NCI-H2227 (cell line): ENCODE data around the gene PLOD1.
"Not testable (repeated sequence)": the region's sequence is repeated elsewhere in the genome, so short reads cannot be mapped to it uniquely, and the experiment has no call there.

ENCODE experiments used
- DNase-seq: peaks from one replicate; lab custom pipeline; 2025; ENCODE audit not compliant: unreplicated experiment; lab: John Stamatoyannopoulos, UW

The PLOD1 gene

DNA sequence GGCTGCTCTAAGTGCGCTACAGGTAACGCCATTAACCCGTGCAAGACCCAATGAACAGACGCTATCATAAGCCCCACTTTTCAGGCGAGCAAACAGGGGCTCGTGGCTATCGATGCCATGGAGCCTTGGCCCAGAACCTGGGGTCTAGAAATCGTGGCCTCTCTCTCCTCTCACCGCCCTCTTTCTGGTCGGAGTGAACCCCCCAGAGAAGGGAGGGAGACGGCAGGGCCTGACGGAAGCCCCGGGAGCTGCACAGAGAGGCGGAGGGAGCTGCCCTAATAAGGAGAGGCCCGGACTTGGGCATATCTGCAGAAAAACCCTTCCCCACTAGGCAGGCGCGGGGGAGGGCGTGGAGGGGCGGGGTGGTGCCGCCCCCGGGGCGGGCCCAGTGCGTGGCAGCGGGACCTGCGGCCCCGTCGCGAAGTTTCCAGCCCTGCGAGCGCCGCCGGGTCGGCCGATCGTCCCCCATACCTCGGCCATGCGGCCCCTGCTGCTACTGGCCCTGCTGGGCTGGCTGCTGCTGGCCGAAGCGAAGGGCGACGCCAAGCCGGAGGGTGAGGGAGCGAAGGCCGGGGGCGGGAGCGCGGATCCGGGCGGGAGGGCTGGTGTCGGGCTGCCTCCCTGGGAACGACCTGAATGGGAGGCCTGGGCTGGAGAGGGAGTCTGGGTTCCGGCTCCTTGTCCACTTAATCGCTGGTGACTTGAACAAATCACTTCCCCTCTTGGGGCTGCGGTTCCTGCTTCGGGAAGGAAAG, at the start of gene PLOD1:
Gene PLOD1 (plus strand): TSS at position 416 of the 755 bp plus-strand sequence. CDS start 63 bp downstream, at position 479.
- peak; percentile 87 for DNase-seq

DNA sequence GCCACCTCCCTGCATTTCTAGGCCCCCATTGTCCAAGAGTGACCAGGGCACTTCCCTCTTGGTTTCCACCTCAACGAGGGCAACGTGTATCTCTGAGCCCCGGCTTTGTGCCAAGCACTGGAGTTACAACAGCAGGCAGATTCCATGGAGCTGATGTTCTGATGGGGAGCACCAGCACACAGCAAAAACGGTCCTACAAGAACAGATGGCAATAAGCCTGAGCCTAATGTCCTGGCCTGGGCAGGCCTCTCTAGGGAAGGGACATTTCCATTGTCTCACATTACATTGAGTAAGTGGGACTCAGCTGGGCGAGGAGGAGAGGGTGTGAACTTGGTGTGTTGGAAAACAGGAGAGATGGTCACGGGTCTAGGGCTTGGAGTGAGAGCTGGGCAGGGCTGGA, 48.6 kb upstream of the PLOD1 start:
- DNase-seq: no peak

DNA sequence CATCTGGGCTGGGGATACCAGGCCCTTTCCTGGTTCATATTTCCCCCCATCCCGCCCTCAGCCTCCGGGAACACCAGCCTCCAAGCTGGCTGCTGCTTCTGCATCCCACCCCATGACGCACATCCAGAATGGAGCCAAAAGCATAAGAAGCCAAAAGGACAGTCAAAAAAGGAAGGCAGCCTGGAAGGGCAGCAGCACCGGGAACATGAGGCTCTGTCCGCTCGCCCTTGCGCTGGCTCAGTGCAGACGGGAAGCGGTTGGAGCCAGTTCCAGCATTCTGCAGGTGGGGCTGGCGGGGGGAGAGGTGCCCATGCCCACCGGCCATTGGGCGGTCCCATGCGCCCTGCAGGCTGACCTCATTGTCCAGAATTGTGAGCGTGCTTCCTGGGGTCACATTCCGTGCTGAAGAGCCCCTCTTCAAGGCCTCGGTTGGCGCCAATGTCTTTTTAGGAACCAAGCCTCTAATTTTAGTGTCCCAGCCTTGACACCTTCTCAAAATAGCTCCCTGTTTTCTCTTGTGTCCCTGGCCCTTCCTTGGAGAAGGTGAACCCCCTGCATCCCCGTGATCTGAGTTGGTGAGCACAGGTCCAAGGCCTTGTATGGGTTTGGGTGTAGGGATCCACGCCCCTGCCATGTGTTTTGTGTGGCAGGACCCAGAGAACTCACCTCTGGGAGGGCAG, 47.4 kb upstream of the PLOD1 start:
- no peak for DNase-seq

DNA sequence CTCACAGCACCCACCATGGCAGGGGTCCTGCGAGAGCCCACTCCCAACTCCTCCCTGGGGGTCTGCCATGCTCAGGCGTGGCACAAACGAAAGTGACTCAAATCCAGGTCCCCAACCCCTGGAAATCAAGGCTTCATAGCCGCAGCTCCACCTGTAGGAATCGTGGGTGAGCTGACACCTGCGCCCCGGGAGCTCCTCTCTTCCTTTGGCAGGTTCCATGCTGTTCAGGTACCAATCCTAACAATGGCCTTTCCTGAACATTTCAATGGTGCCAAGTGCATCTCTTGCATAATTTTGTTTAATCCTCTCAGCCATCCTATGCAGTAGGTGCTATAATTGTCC, 46.9 kb upstream of the PLOD1 start:
- DNase-seq: no peak

DNA sequence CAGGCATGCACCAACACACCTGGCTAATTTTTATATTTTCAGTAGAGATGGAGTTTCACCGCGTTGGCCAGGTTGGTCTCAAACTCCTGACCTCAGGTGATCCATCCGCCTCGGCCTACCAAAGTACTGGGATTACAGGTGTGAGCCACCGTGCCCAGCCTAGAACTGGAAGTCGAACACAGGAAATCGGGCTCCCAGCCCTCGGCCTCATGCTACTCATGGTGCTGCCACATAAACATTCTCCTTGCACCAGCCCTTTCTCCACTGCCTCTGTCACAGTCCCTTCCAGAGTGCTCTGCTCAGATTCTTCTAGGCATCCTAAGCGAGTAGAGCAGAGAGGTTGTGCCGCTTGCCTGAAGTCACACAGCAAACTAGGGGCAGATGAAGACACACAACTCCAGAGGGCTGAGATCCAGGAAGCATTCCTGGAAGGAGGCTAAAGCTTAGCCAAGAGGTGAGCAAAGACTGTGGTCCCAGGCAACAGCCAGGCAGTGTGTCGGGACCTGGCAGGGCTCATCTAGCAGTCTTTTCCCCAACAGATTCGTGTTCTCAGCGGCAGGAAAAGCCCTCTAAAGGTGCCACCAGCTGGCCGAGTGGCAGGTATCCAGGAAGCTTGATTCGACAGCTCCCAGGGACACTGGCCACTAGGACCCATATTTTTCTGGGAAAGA, 46.2 kb upstream of the PLOD1 start:
- no peak for DNase-seq

DNA sequence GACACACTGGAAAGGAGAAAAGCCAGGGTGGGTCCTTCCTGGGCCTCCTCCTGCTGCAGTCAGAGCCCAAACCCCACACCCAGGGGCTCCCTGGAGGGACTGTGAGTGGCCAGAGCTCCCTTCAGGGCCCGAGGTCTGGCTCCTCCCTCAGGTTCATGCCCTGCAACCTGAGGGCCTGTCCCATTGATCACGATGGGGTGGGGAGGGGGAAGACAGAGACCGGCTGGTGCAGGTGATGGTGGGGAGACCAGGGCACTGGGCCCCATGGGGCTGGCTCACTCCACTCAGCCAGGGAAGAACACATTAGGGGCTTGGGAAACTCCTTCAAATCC, 45.7 kb upstream of the PLOD1 start:
- no peak for DNase-seq

DNA sequence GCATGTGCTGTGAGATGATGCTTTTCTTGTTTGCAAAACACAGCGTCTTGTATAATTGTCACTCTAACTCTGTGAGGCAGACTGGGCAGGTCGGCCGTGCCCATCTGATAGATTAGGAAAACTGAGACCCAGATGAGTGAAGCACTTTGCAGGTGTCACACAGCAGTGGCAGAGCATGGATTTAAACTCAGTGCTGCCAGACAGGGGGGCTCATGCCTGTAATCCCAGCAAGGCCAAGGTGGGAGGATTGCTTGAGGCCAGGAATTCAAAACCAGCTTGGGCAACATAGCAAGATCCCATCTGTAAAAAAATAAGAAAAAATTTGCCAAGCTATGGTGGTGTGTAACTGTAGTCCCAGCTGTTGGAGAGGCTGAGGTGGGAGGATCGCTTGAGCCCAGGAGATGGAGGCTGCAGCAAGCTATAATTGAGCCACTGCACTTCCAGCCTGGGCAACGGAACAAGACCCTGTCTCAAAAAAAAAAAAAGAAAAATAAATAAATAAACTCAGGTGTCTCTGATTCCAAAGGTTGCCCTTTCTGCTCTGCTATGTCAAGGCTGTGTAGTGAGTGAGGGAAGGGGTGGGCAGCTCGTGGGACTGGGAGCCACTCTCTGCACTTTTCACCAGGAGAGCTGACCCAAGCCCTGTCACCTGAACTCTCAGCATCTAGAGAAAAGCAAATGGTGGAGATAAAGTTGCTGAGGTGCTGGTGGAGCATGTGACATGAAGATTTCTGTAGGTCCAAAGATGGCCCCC, 42.9 kb upstream of the PLOD1 start:
- DNase-seq: no peak

DNA sequence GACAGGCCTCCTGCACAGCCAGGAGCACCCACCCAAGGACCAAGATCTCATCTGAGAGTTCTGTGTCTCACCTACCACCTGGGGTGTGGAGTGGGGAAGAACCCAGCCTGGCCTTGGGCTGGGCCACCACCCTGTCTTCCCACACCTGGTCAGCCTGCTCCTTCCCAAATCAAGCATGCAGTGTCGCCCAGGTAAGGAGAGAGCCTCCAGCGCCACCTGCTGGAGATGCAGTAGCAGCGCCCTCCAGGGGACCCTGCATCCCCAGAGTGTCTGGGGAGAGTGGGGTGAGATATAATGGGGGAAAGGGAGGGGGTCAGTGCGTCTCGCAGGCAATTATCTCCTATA, 40.6 kb upstream of the PLOD1 start:
- DNase-seq: peak; percentile 80

DNA sequence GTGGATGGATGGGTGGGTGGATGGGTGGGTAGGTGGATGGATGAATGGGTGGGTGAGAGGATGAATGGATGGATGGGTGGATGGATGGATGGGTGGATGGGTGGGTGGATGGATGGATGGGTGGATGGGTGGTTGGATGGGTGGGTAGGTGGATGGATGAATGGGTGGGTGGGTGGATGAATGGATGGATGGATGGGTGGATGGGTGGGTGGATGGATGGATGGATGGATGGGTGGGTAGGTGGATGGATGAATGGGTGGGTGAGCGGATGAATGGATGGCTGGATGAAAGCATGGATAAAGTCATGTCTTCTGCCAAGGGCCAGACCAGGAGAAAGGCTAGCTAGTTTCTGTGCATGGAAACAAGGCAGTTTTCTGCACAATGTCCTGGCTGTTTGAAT, 40.0 kb upstream of the PLOD1 start:
- not testable (repeated sequence) for DNase-seq

DNA sequence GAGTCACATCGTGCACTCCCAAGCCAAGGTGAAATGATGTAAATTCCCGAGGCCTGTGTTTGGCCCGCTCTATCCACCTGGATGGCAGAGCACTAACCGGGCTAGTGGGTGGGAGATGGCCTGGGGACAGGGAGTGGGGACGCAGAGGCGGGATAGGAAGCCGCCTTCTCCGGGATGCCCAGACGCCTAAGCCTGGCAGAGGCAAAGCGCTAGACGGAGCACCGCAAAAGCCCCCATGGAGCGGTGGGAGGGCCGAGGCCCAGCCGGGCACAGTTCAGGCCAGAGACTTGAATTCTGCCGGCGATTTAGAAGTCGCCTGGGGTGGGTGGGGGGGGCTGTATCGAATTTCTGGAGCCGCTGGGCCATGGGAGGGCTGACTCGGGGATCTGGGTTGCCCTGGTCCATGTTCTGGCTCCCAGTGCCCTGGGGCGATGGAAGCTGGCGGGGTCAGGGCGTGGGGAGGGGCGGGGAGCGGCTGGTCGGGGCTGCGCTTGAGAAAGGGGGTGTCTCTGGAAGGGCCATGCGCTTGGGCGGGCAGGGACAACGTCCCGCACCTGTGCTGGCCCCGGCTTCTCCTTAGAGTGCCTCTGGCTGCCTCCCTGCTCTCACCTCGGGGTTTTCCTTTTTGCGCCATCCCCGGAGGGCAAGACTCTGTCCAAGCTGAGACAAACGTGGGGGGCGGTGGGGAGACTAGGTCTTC, 36.3 kb upstream of the PLOD1 start:
- DNase-seq: no peak

GRCh38 chr1:11898831-11899467, 35.6 kb upstream of the PLOD1 start:
- DNase-seq: no peak

DNA sequence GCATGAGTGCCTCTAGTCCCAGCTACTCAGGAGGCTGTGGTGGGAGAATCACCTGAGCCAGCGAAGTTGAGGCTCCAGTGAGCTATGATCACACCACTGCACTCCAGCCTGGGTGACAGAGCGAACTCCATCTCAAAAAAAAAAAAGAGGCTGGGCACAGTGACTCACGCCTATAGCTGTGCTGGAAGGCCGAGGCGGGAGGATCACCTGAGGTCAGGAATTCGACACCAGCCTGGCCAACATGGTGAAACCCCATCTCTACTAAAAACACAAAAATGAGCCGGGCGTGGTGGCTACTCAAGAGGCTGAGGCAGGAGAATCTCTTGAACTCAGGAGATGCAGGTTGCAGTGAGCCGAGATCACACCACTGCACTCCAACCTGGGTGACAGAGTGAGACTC, 33.1 kb upstream of the PLOD1 start:
- DNase-seq: not testable (repeated sequence)

GRCh38 chr1:11903210-11903609, 31.3 kb upstream of the PLOD1 start:
- no peak for DNase-seq

GRCh38 chr1:11904156-11904555, 30.4 kb upstream of the PLOD1 start:
- DNase-seq: not testable (repeated sequence)

DNA sequence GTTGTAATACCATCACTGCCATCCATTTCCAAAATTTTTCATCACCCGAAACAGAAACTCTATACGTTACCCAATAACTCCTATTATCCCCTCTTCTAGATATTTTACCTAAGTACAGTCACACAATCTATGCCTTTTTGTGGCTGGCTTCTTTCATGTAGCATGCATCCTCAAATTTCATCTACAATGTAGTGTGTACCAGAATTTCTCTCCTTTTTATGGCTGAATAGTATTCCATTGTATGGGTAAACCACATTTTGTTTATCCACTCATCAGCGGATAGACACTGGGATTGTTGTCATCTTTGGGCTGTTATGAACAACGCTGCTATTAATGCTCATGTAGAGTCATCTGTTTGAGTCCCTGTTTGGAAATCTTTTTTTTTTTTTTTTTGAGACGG, 29.5 kb upstream of the PLOD1 start:
- no peak for DNase-seq

DNA sequence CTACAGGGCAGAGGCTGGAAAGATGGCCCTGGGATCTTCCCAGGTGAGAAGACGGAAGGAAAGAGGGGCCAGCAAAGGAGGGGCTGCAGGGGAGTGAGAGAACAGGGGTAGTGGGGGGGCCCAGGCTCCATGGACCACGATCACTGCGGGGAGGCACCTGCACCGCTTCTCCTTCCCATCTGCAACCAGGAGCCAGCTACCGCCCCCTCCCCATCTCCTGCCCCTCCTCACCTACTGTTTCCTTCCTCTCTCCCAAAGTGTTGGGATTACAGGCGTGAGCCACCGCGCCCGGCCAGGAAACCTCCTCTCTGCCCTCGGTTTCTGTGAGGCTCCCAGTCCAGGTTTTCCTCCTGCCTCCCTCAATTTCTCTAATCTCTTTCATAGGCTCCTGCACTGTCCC, 27.6 kb upstream of the PLOD1 start:
- DNase-seq: no peak

DNA sequence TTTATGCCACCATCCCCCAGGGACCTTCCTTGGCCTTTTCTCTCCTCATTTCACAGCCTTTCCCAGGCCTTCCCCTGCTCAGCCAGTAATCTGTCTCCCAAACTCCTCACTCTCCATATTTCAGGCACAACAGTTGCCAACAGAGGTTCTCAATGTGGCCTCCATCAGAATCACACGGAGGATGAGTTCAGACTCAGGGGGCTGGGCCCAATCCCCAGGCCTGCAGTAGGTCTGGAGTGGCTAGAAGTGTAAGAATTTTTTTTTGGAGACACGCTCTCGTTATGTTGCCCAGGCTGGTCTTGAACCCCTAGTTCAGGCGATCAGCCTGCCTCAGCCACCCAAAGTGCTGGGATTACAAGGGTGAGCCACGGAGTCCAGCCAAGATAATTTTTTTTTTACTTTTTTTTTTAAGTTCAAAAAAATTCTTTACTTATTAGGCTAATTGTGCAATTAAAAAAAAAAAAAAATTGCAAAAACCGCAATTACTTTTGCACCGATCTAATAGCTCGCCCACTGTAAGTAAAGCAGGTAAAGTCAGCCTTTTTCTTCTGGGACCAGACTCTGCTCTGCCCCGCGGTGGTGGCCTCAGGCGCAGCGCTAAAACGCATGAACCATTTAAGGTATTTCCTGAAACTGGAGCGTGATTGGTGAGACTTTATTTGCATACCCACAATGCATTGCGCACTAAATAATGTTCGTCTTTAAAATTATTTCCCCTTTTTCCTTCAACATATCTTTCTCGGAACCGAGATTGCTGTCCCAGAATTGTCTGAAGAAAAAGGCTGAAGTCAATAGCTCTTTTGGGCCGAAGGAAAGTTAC, 27.0 kb upstream of the PLOD1 start:
- DNase-seq: peak; percentile 96

DNA sequence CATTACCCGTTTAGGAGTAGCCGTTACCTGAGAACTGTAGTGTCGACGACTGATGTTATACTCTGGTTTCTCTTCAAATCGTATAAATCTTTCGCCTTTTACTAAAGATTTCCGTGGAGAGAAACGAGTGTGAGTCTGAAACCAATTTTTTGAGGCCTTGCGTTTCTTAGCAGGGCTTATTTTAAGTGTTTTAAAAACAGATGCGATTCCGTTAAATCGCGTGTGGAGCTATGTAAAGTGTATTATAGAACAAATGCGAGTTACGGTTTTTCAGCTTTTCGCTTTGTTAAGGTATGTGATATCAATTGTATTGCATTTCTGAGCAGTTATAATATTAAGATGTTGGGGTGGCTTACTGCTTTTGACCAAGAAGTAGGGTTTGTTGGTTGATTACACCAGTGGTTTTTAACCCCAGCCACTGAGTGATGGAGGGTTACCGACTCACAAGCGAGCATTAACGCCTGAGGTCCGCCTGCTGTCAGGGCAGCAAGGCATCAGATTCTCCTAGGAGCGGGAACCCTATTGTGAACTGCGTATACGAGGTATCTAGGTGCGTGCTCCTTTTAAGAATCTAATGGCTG, 26.3 kb upstream of the PLOD1 start:
- peak; percentile 94 for DNase-seq

- not testable (repeated sequence) for DNase-seq
Observed at GRCh38 chr1:11910914-11911228, 23.6 kb upstream of the PLOD1 start.

DNA sequence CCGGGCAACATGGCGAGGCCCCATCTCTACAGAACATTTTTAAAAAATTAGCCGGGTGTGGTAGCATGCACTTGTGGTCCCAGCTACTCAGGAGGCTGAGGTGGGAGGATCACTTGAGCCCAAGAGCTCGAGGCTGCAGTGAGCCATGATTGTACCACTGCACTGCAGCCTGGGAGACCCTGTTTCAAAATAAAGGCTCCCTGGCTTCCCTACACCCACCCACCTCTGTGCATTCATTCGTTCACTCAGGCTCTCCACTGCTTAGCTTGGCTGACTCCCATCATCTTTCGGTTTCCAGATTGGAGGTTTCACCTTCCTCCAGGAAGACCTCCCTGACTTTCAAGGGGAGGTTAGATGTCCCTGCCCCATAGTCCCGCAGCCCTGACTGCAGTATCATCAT, 22.5 kb upstream of the PLOD1 start:
- DNase-seq: no peak
